HCEC 1CT (cell line): ENCODE results near the gene ABCA4.

Experiments used
- DNase-seq: peaks from one replicate; pipeline ENCODE4 v3.0.0-alpha.2; 2017

The ABCA4 gene

GRCh38 chr1:94104127-94104684 lies 16.7 kb downstream of the ABCA4 start:
- no peak for DNase-seq

- DNase-seq: no peak
Observed at GRCh38 chr1:94103608-94104007, 17.3 kb downstream of the ABCA4 start.

- no peak for DNase-seq
Observed at GRCh38 chr1:94101613-94102525, 19.1 kb downstream of the ABCA4 start.

- DNase-seq: no peak
Observed at GRCh38 chr1:94100785-94101612, 19.9 kb downstream of the ABCA4 start.

- DNase-seq: no peak
Observed at GRCh38 chr1:94100129-94100784, 20.7 kb downstream of the ABCA4 start.

GRCh38 chr1:94099303-94099702 lies 21.6 kb downstream of the ABCA4 start:
- no peak for DNase-seq

GRCh38 chr1:94098585-94099111 lies 22.3 kb downstream of the ABCA4 start:
- DNase-seq: no peak

- DNase-seq: no peak
Observed at GRCh38 chr1:94096797-94097549, 24.0 kb downstream of the ABCA4 start.

GRCh38 chr1:94095744-94096469 lies 25.0 kb downstream of the ABCA4 start:
- DNase-seq: no peak

- DNase-seq: peak; percentile 29
Observed at GRCh38 chr1:94095112-94095637, 25.8 kb downstream of the ABCA4 start.

GRCh38 chr1:94094469-94095111 lies 26.4 kb downstream of the ABCA4 start:
- DNase-seq: no peak

- DNase-seq: no peak
Observed at GRCh38 chr1:94093996-94094395, 27.0 kb downstream of the ABCA4 start.

- DNase-seq: no peak
Observed at GRCh38 chr1:94093396-94093795, 27.6 kb downstream of the ABCA4 start.

- no peak for DNase-seq
Observed at GRCh38 chr1:94092210-94092613, 28.7 kb downstream of the ABCA4 start.

GRCh38 chr1:94090761-94091160 lies 30.2 kb downstream of the ABCA4 start:
- DNase-seq: no peak

- no peak for DNase-seq
Observed at GRCh38 chr1:94087193-94087592, 33.8 kb downstream of the ABCA4 start.

GRCh38 chr1:94084547-94084946 lies 36.4 kb downstream of the ABCA4 start:
- no peak for DNase-seq

- DNase-seq: no peak
Observed at GRCh38 chr1:94084085-94084484, 36.9 kb downstream of the ABCA4 start.

GRCh38 chr1:94083681-94084080 lies 37.3 kb downstream of the ABCA4 start:
- no peak for DNase-seq

GRCh38 chr1:94081566-94082344 lies 39.2 kb downstream of the ABCA4 start:
- DNase-seq: peak; percentile 76
